Hepatocyte (in vitro differentiated cells): ENCODE results near the gene LYRM4. TPM values are rescaled to one million over a fixed set of nuclear protein-coding genes. Genes with fewer than 3 reads are reported as not detected.

Source experiments
- DNase-seq: peaks from one replicate; pipeline ENCODE4 v3.0.0-alpha.2; 2016; ENCODE audit warnings: low spot score
- H2AFZ ChIP-seq: fragments of 200-600 bp; sonication (generic); 2 replicates; pipeline ENCODE4 v1.6.0; 2016; ENCODE audit warnings: antibody characterized with exemption, mild to moderate bottlenecking
- H3K27ac ChIP-seq: fragments of 200-600 bp; sonication (generic); 2 replicates; pipeline ENCODE4 v1.5.1; 2016; ENCODE audit warnings: mild to moderate bottlenecking
- H3K27me3 ChIP-seq: fragments of 200-600 bp; sonication (generic); 2 replicates; pipeline ENCODE4 v1.6.1; 2016
- H3K36me3 ChIP-seq: fragments of 200-600 bp; sonication (generic); replicated peaks from 2 replicates; pipeline ENCODE4 v1.5.1; 2016; ENCODE audit warnings: low read depth; ENCODE audit not compliant: insufficient read depth
- H3K4me1 ChIP-seq: fragments of 200-600 bp; sonication (generic); 2 replicates; pipeline ENCODE4 v1.5.1; 2016; ENCODE audit warnings: mild to moderate bottlenecking, moderate library complexity; ENCODE audit not compliant: insufficient read depth
- H3K4me2 ChIP-seq: fragments of 200-600 bp; sonication (generic); 2 replicates; pipeline ENCODE4 v1.6.0; 2016
- H3K4me3 ChIP-seq: fragments of 200-600 bp; sonication (generic); 2 replicates; pipeline ENCODE4 v1.5.1; 2016; ENCODE audit warnings: mild to moderate bottlenecking
- H3K79me2 ChIP-seq: fragments of 200-600 bp; sonication (generic); 2 replicates; pipeline ENCODE4 v1.6.0; 2017; ENCODE audit warnings: mild to moderate bottlenecking
- H3K9me2 ChIP-seq: fragments of 200-600 bp; sonication (generic); replicated peaks from 2 replicates; pipeline ENCODE4 v1.6.0; 2017; ENCODE audit warnings: mild to moderate bottlenecking; ENCODE audit not compliant: insufficient read depth
- H3K9me3 ChIP-seq: fragments of 200-600 bp; sonication (generic); 2 replicates; pipeline ENCODE4 v1.5.1; 2016; ENCODE audit warnings: low read depth, mild to moderate bottlenecking
- H4K20me1 ChIP-seq: fragments of 200-600 bp; sonication (generic); 2 replicates; pipeline ENCODE4 v1.6.0; 2016; ENCODE audit warnings: mild to moderate bottlenecking; ENCODE audit not compliant: insufficient read depth, poor library complexity, severe bottlenecking
- EZH2 ChIP-seq: fragments of 200-600 bp; sonication (generic); IDR thresholded peaks from 2 replicates; pipeline ENCODE4 v1.6.1; 2016; ENCODE audit warnings: antibody characterized with exemption, mild to moderate bottlenecking, borderline replicate concordance
- EZH2phosphoT487 ChIP-seq: fragments of 200-600 bp; sonication (generic); IDR thresholded peaks from one replicate; pipeline ENCODE4 v1.6.1; 2018; ENCODE audit warnings: antibody characterized with exemption, mild to moderate bottlenecking, low read depth, moderate library complexity; ENCODE audit not compliant: unreplicated experiment, severe bottlenecking
- WGBS: methylation state at CpG from one replicate; pipeline ENCODE4 v1.1.6; 2016; ENCODE audit warnings: low lambda C conversion rate; ENCODE audit errors: missing lambda C conversion rate; 5-methylcytosine and 5-hydroxymethylcytosine counted together
- polyA plus RNA-seq: library from polyadenylated mRNA; unstranded; fragments of >200 nt; fragmentation: Nextera tagmentation; extraction: Ambion mirVana; gene quantifications from 2 replicates; pipeline ENCODE4 v1.2.1, GENCODE V29; 2016
- total RNA-seq: library from RNA; depleted of rRNA; stranded (reverse); fragments of >200 nt; gene quantifications from 2 replicates; pipeline ENCODE4 v1.2.3, GENCODE V29; 2014
- TF ChIP-seq, protein P1 (sequence below): fragments of 200-600 bp; sonication (generic); IDR thresholded peaks from 2 replicates; pipeline ENCODE4 v1.5.1; 2016; ENCODE audit warnings: antibody characterized with exemption, mild to moderate bottlenecking; ENCODE audit not compliant: poor library complexity

LYRM4 gene
- total and polyA plus RNA-seq, 2 experiments from 2014 or later = 20.5 to 22.9 TPM

DNA sequence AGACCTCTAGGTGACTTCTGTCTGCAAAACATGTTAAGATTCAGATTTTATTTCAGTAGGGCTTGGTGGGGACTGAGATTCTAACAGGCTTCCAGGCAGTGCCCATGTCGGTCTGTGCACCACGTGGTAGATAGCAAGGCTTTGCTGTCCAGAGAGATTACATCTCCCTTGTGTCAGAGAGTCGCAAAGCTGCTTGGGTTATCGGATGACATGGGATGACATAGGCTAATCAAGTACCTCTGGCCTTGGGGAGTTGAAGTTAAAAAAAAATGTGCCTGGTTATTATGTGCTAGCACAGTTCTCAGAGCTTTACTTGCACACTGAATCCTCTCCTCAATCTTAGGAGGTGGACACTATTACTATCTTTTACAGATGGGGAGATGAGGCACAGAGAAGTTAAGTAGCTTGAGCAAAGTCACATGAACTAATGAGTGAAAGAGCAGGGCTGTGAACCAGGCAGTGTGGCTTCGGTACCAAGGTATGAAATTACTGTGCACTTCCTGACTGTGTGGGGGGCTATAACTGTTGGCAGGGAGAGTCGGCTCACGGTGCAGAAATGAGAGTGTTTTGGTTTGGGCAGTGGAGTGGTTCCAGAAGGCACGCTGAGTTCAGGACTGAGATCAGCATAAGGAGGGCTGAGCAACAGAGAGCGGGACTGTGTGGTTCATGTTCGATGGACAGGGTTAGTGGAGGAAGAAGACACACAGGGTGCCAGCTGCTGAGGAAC, 41.6 kb upstream of the LYRM4 start:
- no peak overlapping the region for H3K27ac ChIP-seq
- H3K4me2 ChIP-seq = no peak overlapping the region
- no peak overlapping the region for H3K4me3 ChIP-seq
- no peak overlapping the region for H2AFZ ChIP-seq
- H3K9me2 ChIP-seq = no peaks in the 10 kb centered on the region
- no peaks in the 10 kb centered on the region for H3K36me3 ChIP-seq
- no peak for TF ChIP-seq EZH2phosphoT487
- TF ChIP-seq, protein P1, sequence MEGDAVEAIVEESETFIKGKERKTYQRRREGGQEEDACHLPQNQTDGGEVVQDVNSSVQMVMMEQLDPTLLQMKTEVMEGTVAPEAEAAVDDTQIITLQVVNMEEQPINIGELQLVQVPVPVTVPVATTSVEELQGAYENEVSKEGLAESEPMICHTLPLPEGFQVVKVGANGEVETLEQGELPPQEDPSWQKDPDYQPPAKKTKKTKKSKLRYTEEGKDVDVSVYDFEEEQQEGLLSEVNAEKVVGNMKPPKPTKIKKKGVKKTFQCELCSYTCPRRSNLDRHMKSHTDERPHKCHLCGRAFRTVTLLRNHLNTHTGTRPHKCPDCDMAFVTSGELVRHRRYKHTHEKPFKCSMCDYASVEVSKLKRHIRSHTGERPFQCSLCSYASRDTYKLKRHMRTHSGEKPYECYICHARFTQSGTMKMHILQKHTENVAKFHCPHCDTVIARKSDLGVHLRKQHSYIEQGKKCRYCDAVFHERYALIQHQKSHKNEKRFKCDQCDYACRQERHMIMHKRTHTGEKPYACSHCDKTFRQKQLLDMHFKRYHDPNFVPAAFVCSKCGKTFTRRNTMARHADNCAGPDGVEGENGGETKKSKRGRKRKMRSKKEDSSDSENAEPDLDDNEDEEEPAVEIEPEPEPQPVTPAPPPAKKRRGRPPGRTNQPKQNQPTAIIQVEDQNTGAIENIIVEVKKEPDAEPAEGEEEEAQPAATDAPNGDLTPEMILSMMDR = no peak
- TF ChIP-seq EZH2 = no peak
- H4K20me1 ChIP-seq = no peaks in the 10 kb centered on the region
- H3K27me3 ChIP-seq = no peaks in the 10 kb centered on the region
- DNase-seq = no peak
- H3K9me3 ChIP-seq = no peaks in the 10 kb centered on the region
- WGBS = 82% methylated on average over 10 of the region's 10 CpGs
- peaks cover 12% of the 10 kb centered on the region for H3K4me1 ChIP-seq
- peaks cover 40% of the 10 kb centered on the region for H3K79me2 ChIP-seq

DNA sequence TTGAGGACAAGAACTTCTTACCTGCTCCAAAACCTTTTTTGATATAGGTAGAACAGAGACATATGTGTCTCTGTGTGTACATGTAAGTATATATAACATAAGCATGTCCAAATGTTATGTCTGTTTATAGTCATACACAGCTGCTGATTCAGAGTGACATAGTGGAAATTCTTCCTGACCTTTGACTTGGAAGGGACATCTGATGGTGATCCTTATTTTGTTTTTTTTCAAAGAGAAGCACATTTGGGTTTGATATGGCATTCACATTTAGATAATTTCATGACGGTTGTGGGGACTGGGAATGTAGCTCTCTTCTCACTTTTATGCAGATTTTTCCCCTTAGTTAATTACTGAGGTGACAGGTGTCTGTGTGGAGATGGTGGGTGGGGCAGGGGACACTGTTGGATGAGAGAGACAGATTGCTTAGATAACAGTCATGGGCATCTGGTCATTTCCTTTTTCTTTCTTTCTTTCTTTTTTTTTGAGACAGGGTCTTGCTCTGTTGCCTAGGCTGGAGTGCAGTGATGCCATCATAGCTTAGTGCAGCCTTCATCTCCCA, 39.5 kb upstream of the LYRM4 start:
- no peaks in the 10 kb centered on the region for H4K20me1 ChIP-seq
- no peak overlapping the region for H3K4me3 ChIP-seq
- WGBS = 68% methylated on average over 1 of the region's 1 CpG

DNA sequence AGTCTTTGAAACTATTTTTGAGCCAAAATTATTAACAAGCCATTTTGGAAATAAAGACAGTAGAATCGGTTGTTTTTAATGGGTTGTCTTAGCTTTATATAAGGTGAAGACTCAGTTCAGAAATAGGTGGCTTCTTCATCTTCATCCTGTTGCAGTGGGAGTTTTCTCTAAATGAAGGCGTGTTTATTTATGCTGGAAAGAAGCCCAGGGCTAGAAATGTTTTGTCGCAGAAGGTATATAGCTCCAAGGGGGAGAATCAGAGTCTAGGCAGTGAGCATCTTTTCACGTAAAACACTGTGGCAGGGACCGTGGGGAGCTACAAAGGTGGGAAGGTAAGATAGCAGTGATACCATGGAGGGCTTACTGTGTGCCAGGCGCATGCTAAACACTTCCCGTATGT, 34.9 kb upstream of the LYRM4 start:
- WGBS = 71% methylated on average over 7 of the region's 7 CpGs

More for the DNA sequence above, 39.5 kb upstream of the LYRM4 start:
- TF ChIP-seq EZH2 (no peak), EZH2phosphoT487 (no peak)
- TF ChIP-seq, protein P1 = no peak
- no peak overlapping the region for H2AFZ ChIP-seq
- no peaks in the 10 kb centered on the region for H3K4me1 ChIP-seq
- H3K9me2 ChIP-seq = no peaks in the 10 kb centered on the region
- H3K27me3 ChIP-seq = no peaks in the 10 kb centered on the region
- H3K4me2 ChIP-seq = no peak overlapping the region
- DNase-seq = no peak
- peaks cover 35% of the 10 kb centered on the region for H3K79me2 ChIP-seq
- H3K27ac ChIP-seq = no peak overlapping the region
- no peaks in the 10 kb centered on the region for H3K9me3 ChIP-seq
- no peaks in the 10 kb centered on the region for H3K36me3 ChIP-seq

More for the DNA sequence above, 34.9 kb upstream of the LYRM4 start:
- Histone ChIP-seq H3K27me3 (no peaks in the 10 kb centered on the region), H2AFZ (no peak overlapping the region), H3K79me2 (peaks cover 15% of the 10 kb centered on the region), H3K9me2 (no peaks in the 10 kb centered on the region), H3K27ac (no peak overlapping the region), H3K4me1 (no peaks in the 10 kb centered on the region), H3K4me2 (no peak overlapping the region), H3K9me3 (no peaks in the 10 kb centered on the region), H3K36me3 (no peaks in the 10 kb centered on the region), H3K4me3 (no peak overlapping the region), H4K20me1 (no peaks in the 10 kb centered on the region)
- TF ChIP-seq EZH2phosphoT487 = no peak
- no peak for TF ChIP-seq EZH2
- TF ChIP-seq, protein P1 = no peak
- DNase-seq = no peak
